ENCODE data around the gene TCERG1L. TPM values are rescaled to one million over a fixed set of nuclear protein-coding genes. Genes with fewer than 3 reads are reported as not detected.
"Not testable (repeated sequence)": the region's sequence is repeated elsewhere in the genome, so short reads cannot be mapped to it uniquely, and the experiment has no call there.

TCERG1L gene
- total RNA-seq, 2 donors from 2014 or later = not detected

GRCh38 chr10:131145756-131146155 lies 165.8 kb downstream of the TCERG1L start:
- no peak for ATAC-seq
- intact Hi-C loops (cut with DNase I, micrococcal nuclease) = no loop called here
- DNase-seq = no peak

GRCh38 chr10:131144711-131145375 lies 166.7 kb downstream of the TCERG1L start:
- DNase-seq = no peak
- ATAC-seq = no peak
- intact Hi-C loops (cut with DNase I, micrococcal nuclease) = no loop called here

GRCh38 chr10:131144196-131144595 lies 167.3 kb downstream of the TCERG1L start:
- intact Hi-C loops (cut with DNase I, micrococcal nuclease) = no loop called here
- ATAC-seq = no peak
- DNase-seq = no peak

GRCh38 chr10:131143425-131144165 lies 167.9 kb downstream of the TCERG1L start:
- no peak for ATAC-seq
- intact Hi-C loops (cut with DNase I, micrococcal nuclease) = no loop called here
- DNase-seq = no peak

GRCh38 chr10:131142517-131143380 lies 168.8 kb downstream of the TCERG1L start:
- DNase-seq = no peak
- intact Hi-C loops (cut with DNase I, micrococcal nuclease) = no loop called here
- ATAC-seq = no peak

GRCh38 chr10:131141645-131142516 lies 169.6 kb downstream of the TCERG1L start:
- no peak for ATAC-seq

GRCh38 chr10:131141207-131141606 lies 170.3 kb downstream of the TCERG1L start:
- intact Hi-C loops (cut with DNase I, micrococcal nuclease) = no loop called here
- ATAC-seq (no peak), DNase-seq (no peak)

More at GRCh38 chr10:131141645-131142516, 169.6 kb downstream of the TCERG1L start:
- DNase-seq = no peak
- intact Hi-C loops (cut with DNase I, micrococcal nuclease) = no loop called here

GRCh38 chr10:131140606-131141005 lies 170.9 kb downstream of the TCERG1L start:
- DNase-seq (no peak), ATAC-seq (no peak)
- intact Hi-C loops (cut with DNase I, micrococcal nuclease) = no loop called here

- ATAC-seq (no peak), DNase-seq (no peak)
- intact Hi-C loops (cut with DNase I, micrococcal nuclease) = no loop called here
These were observed 174.3 kb downstream of the TCERG1L start for GRCh38 chr10:131137223-131137622.

GRCh38 chr10:131136336-131136735 lies 175.2 kb downstream of the TCERG1L start:
- DNase-seq; intact Hi-C loops (cut with DNase I, micrococcal nuclease); ATAC-seq: not testable (repeated sequence)

- no peak for DNase-seq
- intact Hi-C loops (cut with DNase I, micrococcal nuclease) = no loop called here
- no peak for ATAC-seq
These were observed 175.8 kb downstream of the TCERG1L start for GRCh38 chr10:131135716-131136115.

GRCh38 chr10:131134651-131135050 lies 176.9 kb downstream of the TCERG1L start:
- no peak for DNase-seq
- intact Hi-C loops (cut with DNase I, micrococcal nuclease) = no loop called here
- ATAC-seq = no peak

GRCh38 chr10:131134001-131134576 lies 177.4 kb downstream of the TCERG1L start:
- DNase-seq (no peak), ATAC-seq (no peak)
- intact Hi-C loops (cut with DNase I, micrococcal nuclease) = no loop called here

- no peak for ATAC-seq
- intact Hi-C loops (cut with DNase I, micrococcal nuclease) = no loop called here
- DNase-seq = no peak
These were observed 178.8 kb downstream of the TCERG1L start for GRCh38 chr10:131132681-131133080.

- intact Hi-C loops (cut with DNase I, micrococcal nuclease) = no loop called here
- ATAC-seq (no peak), DNase-seq (no peak)
These were observed 179.6 kb downstream of the TCERG1L start for GRCh38 chr10:131131726-131132591.

GRCh38 chr10:131130025-131130424 lies 181.5 kb downstream of the TCERG1L start:
- ATAC-seq (no peak), DNase-seq (no peak)
- intact Hi-C loops (cut with DNase I, micrococcal nuclease) = no loop called here

GRCh38 chr10:131129544-131129943 lies 182.0 kb downstream of the TCERG1L start:
- DNase-seq (no peak), ATAC-seq (no peak)
- intact Hi-C loops (cut with DNase I, micrococcal nuclease) = no loop called here

Data from left colon (tissue), 2 donors.